Stimulated activated CD8-positive, alpha-beta memory T cell treated with anti-CD3 and anti-CD28 coated beads, Interleukin-7, amount 100 ng/mL, for 48 hours (primary cell): ENCODE measurements around the gene SERTAD2.

Source experiments
- DNase-seq, 2 donors: peaks; one replicate each; pipeline ENCODE4 v3.0.0-alpha.2; 2020; ENCODE audit warnings: low read depth in 1 of 2; ENCODE audit errors: extremely low read depth in 1 of 2

The SERTAD2 gene, protein sequence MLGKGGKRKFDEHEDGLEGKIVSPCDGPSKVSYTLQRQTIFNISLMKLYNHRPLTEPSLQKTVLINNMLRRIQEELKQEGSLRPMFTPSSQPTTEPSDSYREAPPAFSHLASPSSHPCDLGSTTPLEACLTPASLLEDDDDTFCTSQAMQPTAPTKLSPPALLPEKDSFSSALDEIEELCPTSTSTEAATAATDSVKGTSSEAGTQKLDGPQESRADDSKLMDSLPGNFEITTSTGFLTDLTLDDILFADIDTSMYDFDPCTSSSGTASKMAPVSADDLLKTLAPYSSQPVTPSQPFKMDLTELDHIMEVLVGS

DNA sequence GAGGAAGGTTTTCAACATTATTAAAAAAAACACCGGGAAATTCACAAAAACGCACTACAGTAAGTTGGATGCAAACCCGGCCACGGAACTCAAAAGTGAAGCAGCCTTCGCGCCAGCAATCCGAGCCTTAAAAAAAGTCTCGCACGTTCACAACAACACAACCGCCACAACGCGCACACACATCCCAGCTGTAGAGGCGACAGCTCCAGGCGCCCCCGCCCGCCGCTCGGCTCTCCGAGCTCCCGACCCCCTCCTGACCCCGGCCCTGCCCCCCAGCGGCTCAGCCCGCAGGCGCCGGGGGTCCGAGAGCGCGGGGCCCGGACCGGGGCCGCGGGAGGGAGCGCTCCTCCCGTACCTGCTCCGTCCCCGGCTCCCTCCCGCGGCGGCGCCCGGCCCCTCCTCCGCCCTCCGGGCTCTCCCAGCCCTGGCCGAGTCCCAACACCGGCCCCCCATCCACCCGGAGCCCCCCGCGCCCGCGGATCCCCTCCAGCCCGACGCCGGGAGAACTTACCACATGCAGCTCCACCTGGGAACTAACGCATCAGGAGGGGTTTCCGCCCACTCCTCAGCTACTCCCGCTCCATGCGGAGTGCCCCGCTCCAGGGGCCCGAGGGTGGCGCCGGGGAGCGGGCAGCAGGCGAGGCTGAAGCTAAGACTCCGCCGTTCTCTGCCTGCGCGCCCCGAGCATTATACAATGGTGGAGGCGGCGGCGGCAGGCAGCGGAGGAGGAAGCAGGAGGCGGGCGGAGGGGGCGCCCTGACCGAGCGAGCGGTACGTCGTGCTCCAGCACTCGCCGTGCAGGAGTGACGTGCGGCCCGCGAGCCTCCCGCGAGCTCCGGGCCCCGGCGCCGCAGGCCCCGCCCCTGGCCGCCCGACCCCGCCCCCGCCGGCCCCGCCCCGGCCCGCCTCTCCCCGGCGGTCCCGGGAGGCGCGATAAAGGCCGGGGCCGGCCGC, at the start of gene SERTAD2:
SERTAD2 (minus strand) TSS at position 805 of the 954 bp plus-strand sequence. CDS start 17,042 bp downstream, outside the sequence.
- peak; percentile 71 for DNase-seq

DNA sequence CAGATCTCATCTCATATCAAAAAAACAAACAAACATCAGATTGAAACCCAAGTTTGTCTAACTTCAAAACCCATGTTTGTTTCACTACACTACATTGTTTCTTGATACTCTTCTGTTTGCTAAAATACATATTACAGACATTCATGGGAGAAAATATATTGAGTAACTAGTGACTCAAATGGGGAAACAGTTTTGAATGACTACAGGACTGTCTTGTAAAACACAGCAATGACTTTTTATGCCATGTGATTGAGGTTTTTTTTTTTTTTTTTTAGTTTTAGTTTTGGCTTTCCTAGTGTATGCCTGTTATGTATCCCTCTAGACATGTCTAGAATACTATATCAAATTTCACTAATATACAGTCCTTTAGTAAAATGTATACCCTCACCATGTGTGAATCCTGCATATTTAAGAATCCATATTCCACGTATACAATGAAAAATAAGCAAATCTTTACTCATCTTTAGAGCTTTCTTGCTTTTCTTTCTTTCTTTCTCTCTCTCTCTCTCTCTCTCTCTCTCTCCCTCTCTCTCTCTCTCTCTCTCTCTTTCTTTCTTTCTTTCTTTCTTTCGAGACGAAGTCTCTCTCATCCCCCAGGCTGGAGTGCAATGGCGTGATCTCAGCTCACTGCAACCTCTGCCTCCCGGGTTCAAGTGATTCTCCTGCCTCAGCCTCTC, 46.6 kb upstream of the SERTAD2 start:
- no peak for DNase-seq

DNA sequence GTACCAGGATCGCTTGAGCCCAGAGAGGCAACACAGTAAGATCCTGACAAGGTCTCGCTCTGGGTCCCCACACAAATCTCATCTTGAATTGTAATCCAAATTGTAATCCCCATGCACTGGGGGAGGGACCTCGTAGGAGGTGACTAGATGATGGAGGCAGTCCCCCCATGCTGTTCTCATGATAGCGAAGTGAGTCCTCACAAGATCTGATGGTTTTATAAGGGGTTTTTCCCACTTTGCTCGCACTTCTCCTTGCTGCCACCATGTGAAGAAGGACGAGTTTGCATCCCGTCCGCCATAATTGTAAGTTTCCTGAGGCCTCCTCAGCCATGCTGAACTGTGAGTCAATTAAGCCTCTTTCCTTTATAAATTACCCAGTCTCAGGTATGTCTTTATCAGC, 46.0 kb upstream of the SERTAD2 start:
- DNase-seq, result peak in 1 of 2 donors; percentile 14

DNA sequence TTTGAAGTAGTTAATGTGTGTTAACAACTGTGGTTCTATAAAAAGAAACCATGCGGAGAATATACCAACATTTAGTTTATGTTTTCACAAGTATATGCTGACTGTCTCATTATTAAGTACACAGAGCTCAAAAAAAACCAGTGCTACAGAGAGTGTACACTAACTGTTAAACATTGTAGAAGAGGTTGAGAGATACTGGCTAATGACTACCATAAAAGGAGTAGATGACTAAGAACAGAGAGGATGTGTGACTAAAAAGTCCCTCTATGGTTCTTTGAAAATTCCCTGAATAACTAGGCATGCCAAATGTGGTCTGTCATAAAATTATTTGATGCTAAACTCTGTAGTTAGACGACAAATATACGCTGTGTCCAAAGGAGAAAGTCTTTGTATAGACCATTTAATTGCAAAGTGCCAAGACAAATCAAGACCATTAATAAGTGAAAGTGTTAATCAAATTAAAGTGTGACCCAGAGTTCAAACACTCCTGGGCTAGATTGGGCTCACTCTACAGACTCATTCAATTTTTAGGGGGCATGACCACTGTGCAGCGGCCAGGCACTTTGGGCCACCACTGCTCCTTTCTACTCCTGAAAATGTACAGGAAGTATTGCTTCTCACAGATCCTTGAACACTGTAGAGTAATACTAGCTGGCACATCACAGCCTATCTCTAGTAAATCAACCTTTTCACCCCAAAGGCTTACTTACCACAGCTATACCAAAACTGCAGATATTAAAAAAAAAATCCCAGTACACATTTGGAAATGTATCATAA, 45.1 kb upstream of the SERTAD2 start:
- no peak for DNase-seq

DNA sequence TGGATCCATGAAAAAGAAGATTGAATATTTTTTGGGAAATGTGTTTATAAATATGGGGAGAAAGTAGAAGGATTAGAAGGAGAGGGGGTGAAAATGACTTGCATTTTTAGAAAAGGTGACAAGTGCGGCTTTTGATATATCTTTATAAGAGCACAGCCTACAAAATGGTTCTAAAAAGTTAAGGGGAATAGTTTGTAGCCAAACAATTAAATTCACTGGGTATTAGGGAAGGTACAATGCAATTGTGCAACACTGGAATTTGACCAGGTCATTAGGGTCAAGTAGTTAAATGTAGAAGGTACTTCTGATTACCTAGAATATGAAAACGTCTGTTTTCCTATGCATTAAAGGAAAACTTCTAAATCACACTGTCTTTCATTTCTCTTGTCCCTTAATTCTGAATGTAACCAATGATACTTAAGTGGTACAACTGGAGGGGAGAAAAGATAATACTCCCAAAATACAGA, 44.5 kb upstream of the SERTAD2 start:
- no peak for DNase-seq

DNA sequence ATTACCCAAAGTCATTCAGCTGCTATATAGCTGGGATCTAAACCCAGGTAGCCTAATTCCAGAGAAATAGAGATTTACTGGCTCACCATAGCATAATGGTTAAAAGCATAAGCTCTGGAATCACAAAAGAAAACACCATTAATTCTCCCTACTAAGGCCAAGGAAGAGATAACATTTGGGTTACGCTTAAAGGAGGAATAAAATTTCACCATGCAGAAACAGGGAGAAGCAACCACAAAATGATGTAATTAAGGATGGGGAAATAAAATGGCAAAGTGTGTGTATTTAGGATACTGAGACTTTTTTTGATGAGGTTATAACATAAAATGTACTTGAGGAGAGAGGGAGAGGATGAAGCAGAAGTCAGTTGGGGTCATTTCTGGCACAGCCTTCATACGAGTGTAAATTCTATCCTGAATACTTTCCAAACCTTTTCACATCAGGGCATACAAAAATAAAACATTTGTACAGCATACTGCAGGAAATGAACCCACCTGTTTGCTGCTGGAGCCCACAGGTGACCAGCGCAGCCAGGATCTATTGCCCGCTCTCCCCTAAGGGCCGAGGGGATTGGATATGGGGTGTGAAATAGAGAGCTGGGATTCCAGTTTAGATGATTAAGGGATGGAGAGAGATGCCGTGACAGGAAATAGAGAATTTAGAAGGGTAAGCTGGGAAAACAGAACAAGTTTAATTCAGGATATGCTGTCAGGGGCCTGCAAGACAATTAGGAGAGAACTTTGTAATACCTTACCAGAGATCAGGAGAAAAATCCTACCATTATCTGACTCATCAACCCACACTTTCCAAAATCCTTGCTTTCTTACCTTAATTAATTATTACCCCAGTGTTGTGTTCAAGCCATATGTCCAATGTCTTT, 43.8 kb upstream of the SERTAD2 start:
- no peak for DNase-seq

DNA sequence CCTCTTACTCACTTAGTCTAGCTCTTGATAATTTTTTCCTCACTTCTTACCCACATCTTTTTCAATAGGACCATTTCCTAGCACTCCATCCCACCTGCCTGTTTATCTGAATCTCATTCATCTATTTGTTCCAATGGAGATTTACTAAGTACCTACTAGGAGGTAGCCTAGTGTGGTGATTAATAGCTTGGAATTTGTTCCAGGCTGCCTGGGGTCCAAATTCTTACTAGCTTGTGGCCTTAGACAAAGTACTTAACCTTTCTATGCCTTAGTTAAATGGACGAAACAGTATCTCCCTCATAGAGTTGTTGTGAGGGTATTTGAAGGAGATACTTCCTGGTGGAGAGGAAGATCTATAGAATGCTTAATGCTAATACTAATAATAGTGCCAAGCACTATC, 42.9 kb upstream of the SERTAD2 start:
- DNase-seq, result no peak

DNA sequence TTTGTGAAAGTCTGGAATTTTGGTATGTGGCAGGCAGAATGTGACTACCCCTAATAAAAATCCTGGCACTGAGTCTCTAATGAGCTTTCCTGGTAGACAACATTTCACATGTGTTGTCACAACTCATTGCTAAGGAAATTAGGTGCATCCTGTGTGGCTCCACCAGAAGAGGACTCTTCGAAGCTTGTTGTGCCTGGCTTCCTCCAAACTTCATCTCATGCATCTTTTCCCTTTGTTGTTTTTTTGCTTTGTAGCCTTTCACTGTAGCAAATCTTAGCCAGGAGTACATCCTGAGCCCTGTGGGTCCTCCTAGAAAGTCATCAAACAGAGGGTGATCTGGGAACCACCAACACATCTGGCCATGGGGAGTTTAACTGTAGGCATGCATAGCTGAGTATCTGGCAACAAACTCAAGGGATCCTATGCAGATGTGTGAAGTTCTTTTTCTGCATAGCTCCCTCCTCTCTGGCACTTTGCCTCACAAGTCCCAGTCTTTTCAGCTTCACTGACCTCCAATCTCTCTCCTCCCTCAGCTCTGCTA, 42.1 kb upstream of the SERTAD2 start:
- no peak for DNase-seq

DNA sequence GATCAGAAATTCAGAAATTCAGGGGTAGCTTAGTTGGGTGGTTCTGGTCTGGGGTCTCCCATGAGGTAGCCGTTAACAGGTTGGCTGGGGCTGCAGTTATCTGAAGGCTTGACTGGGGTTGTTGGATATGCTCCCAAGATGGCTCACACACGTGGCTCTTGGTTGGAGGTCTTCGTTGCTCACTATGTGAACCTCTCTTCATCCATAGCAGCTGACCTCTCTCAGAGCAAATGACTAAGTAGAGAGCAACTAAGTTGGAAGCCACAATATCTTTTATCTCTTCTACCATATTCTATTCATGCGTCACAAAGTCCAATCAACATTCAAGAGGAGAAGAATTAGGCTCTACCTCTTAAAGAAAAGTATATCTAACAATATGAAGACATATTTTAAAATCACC, 38.7 kb upstream of the SERTAD2 start:
- DNase-seq, result no peak

DNA sequence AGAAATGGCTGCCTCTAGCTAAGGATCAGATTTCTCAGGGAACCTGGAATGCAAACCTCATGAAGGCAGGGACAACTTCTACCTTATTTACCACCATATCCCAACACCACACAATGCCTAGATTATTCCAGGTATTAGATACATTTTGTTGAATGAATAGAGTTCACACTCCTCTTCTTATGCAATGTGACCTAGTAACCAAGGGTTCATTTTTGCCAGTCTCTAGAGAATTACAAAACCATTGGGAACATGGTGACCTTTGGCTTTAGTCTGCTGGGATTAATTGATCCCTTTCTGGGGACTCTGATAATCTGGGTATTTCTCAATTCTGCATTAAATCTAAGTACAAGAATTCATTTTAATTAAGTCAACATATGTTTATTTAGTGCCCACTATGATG, 35.2 kb upstream of the SERTAD2 start:
- DNase-seq, result no peak

DNA sequence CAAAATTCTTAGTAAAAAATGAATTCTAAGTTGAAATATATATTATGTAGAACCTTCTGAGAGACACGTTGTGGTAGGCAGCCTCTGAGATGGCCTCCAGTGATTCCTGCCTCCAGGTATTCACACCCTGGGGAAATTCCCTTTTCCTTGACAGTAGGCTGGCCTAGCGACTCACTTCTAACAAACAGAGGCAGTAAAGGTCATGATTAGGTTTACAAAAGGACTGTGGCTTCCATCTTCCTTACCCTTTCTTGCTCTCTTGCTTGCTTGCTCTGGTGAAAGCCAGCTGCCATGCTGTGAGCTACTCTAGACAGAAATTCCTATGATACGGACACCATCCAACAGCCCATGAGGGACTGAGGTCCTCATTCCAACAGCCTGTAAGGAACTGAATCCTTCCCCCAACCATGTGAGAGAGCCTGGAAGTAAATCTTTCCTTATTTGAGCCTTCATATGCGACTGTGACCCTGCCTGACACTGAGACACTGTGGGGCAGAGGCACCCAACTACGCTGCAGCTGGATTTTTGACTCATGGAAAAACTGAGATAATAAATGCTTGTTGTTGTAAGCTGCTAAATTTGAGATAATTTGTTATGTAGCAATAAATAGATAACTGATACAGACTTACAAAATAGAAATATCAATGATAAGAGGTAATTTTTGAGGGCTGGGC, 32.7 kb upstream of the SERTAD2 start:
- no peak for DNase-seq

DNA sequence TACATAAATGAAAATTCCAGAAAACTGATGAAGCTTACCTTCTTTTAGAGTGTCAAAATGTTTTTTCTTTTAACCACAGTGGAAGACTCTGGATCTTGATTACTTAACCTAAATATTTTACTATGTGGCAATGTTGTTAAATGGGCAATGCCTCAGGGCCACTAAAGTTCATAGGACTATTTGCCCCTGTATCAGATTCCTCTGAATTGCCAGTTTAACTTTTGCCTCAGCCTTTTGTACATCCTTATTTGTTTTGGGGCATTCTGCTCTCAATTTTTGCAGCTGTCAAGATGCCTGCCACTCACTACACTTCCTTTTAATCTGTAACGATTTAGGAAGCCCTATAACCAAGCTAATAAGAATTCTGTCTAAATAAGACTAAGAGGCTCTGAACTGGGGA, 31.7 kb upstream of the SERTAD2 start:
- no peak for DNase-seq

DNA sequence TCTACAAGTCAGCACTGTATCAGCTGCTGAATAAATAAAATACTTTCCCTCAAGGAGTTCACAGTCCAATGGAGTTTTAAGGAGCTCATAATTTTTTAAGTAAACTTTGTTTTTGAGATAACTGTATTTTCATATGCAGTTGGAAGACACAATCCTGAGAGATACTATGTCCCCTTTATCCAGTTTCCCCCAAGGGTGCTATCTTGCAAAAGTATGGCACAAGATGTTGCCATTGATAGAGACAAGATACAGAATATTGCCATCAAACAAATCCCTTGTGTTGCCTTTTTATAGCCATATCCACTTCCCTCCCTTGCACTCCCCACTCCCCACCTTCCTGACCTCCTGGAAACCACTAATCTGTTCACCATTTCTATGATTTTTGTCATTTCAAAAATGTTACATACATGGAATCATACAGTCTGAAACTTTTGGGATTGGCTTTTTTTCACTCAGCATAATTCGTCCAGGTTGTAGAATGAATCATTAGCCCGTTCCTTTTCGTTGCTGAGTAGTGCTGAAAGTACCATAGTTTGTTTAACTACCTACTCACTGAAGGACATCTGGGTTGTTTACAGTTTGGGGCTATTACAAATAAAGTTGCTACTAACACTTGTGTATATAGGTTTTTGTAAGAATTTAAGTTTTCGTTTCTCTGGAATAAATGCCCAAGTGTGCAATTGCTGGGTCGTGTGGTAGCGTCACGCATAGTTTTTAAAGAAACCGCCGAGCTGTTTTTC, 30.2 kb upstream of the SERTAD2 start:
- no peak for DNase-seq

DNA sequence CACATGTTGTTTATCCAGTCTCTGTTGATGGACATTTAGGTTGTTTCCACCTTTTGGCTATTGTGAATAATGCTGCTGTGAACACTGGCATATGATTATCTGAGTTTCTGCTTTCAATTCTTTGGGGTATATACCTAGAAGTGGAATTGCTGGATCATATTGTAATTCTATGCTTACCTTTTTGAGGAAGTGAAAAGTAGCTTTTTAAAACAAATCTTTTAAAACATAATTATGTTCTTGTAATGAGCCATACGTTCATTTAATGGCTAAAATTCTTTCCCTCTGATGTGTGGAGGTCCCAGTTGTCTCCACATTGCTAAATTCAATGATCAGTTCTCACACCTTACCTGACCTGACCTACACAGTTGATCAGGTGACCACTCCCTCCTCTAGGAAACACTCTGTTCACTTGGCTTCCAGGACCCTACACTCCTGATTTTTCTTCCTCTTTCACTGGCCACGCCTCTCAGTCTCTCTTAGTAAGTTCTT, 27.8 kb upstream of the SERTAD2 start:
- DNase-seq, result no peak

DNA sequence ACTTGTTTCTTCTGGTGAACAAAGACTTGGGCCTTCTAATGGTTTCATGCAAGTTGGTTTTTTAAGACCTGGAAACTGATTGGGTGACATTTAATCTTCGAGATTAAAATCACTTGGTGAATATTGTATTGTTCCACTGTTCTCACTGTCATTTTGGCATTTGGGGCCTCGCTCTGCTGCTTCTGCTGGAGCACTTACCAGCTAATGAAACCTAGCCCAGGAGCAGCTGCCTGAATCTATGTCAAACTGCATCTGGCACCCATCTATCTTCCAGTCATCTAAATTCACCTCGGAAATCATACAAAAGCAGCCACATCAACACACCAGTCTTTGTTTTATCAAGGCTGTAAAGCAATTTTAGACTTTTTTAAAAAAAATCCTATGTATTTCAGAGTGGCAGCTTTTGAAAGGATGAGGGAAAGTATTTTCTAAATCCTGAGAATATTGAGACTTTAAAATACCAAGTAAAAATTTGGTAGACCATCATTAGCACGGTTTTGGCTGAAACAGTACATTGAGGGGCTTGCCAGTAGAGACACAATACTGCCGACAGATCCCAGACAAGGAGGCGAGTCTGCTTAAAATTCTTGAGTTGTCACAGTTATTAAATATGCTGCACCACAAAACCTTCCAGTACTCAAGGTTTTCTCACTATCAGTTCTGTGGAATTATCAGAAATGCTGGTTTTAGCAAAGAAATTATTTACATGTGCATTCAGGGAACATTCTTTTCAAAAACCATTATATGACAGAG, 26.1 kb upstream of the SERTAD2 start:
- no peak for DNase-seq

DNA sequence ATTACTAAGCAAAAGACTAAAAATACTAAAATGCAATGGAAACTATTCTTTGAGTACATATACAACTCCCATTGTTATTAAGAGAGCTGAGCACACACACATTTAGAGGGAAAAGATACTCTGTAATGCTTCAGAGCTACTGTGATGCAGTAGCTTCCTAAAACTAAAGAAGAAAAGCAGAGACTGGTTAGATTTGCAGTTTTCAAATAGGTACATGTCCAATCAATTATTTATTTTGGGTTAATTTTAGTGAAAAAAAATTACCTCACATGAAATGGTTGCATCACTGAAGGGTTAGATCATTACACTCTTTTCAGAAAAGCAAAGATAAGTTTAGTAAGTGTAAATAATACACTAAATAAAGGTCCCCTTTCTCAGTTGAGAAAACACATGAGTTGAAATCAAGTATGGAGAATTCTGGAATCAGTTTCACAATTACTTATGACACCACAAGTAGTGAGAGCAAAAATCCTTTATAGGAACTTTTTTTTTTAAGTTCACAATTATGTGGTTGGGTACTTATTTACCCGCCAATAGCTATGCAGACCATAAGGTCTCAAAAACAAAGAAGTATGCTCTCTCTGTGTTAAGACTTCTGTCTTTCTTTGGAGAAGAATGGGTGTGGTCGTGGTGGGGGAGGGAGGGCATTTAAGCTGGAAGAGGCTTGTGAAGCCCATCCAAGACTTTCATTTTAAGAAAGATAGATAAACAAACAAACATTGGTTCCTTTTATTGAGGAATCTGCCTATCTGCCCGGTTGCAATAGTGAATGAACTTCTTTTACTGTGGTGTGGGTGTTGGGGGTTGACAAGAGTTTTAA, 25.3 kb upstream of the SERTAD2 start:
- DNase-seq, result no peak
